WTC11 (cell line): Measurements from ENCODE around the gene PRKCG. TPM values are rescaled to one million over a fixed set of nuclear protein-coding genes. Genes with fewer than 3 reads are reported as not detected.

Experiments
- ATF3 ChIP-seq: sonication (generic); formaldehyde crosslinking; conservative IDR thresholded peaks from 2 replicates; pipeline ENCODE4 v1.8.1; 2022; ENCODE audit warnings: mild to moderate bottlenecking, missing genetic modification reagents
- CTCF ChIP-seq: fragments of 200-600 bp; IDR thresholded peaks from 2 replicates; pipeline ENCODE4 v1.8.0; 2022; ENCODE audit warnings: antibody characterized with exemption
- E2F4 ChIP-seq: sonication (generic); formaldehyde crosslinking; IDR thresholded peaks from 2 replicates; pipeline ENCODE4 v1.8.1; 2022; ENCODE audit warnings: low read depth, mild to moderate bottlenecking, moderate library complexity, missing genetic modification reagents, borderline replicate concordance
- EMX1 ChIP-seq: fragments of 250-450 bp; sonication (Bioruptor Pico); IDR thresholded peaks from 2 replicates; pipeline ENCODE4 v1.8.0; 2021; ENCODE audit warnings: mild to moderate bottlenecking
- ESRRA ChIP-seq: sonication (generic); formaldehyde crosslinking; IDR thresholded peaks from 2 replicates; pipeline ENCODE4 v1.8.1; 2022; ENCODE audit warnings: mild to moderate bottlenecking, missing genetic modification reagents, borderline replicate concordance
- HMGXB4 ChIP-seq: sonication (generic); formaldehyde crosslinking; IDR thresholded peaks from 2 replicates; pipeline ENCODE4 v1.8.1; 2023; ENCODE audit warnings: mild to moderate bottlenecking, moderate library complexity, missing genetic modification reagents
- OVOL2 ChIP-seq: fragments of 250-450 bp; sonication (Bioruptor Pico); IDR thresholded peaks from 2 replicates; pipeline ENCODE4 v1.9.0; 2021; ENCODE audit warnings: mild to moderate bottlenecking, borderline replicate concordance
- PRRX2 ChIP-seq: fragments of 250-450 bp; sonication (Bioruptor Pico); IDR thresholded peaks from 2 replicates; pipeline ENCODE4 v1.8.0; 2021; ENCODE audit warnings: mild to moderate bottlenecking
- RELA ChIP-seq: sonication (generic); formaldehyde crosslinking; IDR thresholded peaks from 2 replicates; pipeline ENCODE4 v1.8.1; 2022; ENCODE audit warnings: missing genetic modification reagents, mild to moderate bottlenecking, borderline replicate concordance
- TEAD1 ChIP-seq: sonication (generic); formaldehyde crosslinking; IDR thresholded peaks from 2 replicates; pipeline ENCODE4 v1.8.0; 2022; ENCODE audit warnings: mild to moderate bottlenecking, missing genetic modification reagents
- TEAD4 ChIP-seq: sonication (generic); formaldehyde crosslinking; IDR thresholded peaks from 2 replicates; pipeline ENCODE4 v1.8.0; 2022; ENCODE audit warnings: mild to moderate bottlenecking, missing genetic modification reagents
- ZMAT4 ChIP-seq: fragments of 250-450 bp; sonication (Bioruptor Pico); IDR thresholded peaks from 2 replicates; pipeline ENCODE4 v1.9.0; 2021; ENCODE audit warnings: mild to moderate bottlenecking
- ZNF232 ChIP-seq: sonication (generic); formaldehyde crosslinking; IDR thresholded peaks from 2 replicates; pipeline ENCODE4 v1.8.0; 2022; ENCODE audit warnings: mild to moderate bottlenecking, missing genetic modification reagents
- ZNF263 ChIP-seq: sonication (generic); formaldehyde crosslinking; IDR thresholded peaks from 2 replicates; pipeline ENCODE4 v1.8.1; 2022; ENCODE audit warnings: low read depth, mild to moderate bottlenecking, moderate library complexity, missing genetic modification reagents
- ZNF532 ChIP-seq: fragments of 250-450 bp; sonication (Bioruptor Pico); IDR thresholded peaks from 2 replicates; pipeline ENCODE4 v1.9.0; 2021; ENCODE audit warnings: mild to moderate bottlenecking, borderline replicate concordance
- total RNA-seq: library from RNA; stranded (reverse); gene quantifications from 3 replicates; pipeline ENCODE4 v1.2.3, GENCODE V29; 2021
- TF ChIP-seq, protein P1 (sequence below): sonication (generic); formaldehyde crosslinking; IDR thresholded peaks from 2 replicates; pipeline ENCODE4 v1.8.1; 2023; ENCODE audit warnings: mild to moderate bottlenecking, missing genetic modification reagents, borderline replicate concordance
- TF ChIP-seq, protein P2 (sequence below): sonication (generic); formaldehyde crosslinking; IDR thresholded peaks from 2 replicates; pipeline ENCODE4 v1.8.1; 2023; ENCODE audit warnings: mild to moderate bottlenecking, missing genetic modification reagents, moderate library complexity
- TF ChIP-seq, protein P3 (sequence below): sonication (generic); formaldehyde crosslinking; IDR thresholded peaks from 2 replicates; pipeline ENCODE4 v1.8.0; 2022; ENCODE audit warnings: mild to moderate bottlenecking, missing genetic modification reagents
- TF ChIP-seq, protein P4 (sequence below): sonication (generic); formaldehyde crosslinking; conservative IDR thresholded peaks from 2 replicates; pipeline ENCODE4 v1.8.1; 2023; ENCODE audit warnings: mild to moderate bottlenecking, low read depth, missing genetic modification reagents, moderate library complexity

PRKCG gene
- total RNA-seq, 1 experiment from 2014 or later: 23.0 TPM

- TF ChIP-seq, protein P1, sequence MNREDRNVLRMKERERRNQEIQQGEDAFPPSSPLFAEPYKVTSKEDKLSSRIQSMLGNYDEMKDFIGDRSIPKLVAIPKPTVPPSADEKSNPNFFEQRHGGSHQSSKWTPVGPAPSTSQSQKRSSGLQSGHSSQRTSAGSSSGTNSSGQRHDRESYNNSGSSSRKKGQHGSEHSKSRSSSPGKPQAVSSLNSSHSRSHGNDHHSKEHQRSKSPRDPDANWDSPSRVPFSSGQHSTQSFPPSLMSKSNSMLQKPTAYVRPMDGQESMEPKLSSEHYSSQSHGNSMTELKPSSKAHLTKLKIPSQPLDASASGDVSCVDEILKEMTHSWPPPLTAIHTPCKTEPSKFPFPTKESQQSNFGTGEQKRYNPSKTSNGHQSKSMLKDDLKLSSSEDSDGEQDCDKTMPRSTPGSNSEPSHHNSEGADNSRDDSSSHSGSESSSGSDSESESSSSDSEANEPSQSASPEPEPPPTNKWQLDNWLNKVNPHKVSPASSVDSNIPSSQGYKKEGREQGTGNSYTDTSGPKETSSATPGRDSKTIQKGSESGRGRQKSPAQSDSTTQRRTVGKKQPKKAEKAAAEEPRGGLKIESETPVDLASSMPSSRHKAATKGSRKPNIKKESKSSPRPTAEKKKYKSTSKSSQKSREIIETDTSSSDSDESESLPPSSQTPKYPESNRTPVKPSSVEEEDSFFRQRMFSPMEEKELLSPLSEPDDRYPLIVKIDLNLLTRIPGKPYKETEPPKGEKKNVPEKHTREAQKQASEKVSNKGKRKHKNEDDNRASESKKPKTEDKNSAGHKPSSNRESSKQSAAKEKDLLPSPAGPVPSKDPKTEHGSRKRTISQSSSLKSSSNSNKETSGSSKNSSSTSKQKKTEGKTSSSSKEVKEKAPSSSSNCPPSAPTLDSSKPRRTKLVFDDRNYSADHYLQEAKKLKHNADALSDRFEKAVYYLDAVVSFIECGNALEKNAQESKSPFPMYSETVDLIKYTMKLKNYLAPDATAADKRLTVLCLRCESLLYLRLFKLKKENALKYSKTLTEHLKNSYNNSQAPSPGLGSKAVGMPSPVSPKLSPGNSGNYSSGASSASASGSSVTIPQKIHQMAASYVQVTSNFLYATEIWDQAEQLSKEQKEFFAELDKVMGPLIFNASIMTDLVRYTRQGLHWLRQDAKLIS (CRISPR knock-in tag): no peak
- TF ChIP-seq HMGXB4 (CRISPR knock-in tag) (no peak), E2F4 (CRISPR knock-in tag) (no peak), ATF3 (no peak), ZMAT4 (CRISPR knock-in tag) (no peak), ZNF263 (no peak), ZNF532 (CRISPR knock-in tag) (peak; percentile 88; the same call in 1 of the 2 replicates), TEAD4 (CRISPR knock-in tag) (no peak), ESRRA (no peak), PRRX2 (CRISPR knock-in tag) (peak; percentile 47; the same call in 1 of the 2 replicates), RELA (no peak), EMX1 (CRISPR knock-in tag) (no peak), CTCF (no peak), TEAD1 (CRISPR knock-in tag) (no peak), OVOL2 (CRISPR knock-in tag) (no peak), ZNF232 (CRISPR knock-in tag) (no peak)
- TF ChIP-seq, protein P2, sequence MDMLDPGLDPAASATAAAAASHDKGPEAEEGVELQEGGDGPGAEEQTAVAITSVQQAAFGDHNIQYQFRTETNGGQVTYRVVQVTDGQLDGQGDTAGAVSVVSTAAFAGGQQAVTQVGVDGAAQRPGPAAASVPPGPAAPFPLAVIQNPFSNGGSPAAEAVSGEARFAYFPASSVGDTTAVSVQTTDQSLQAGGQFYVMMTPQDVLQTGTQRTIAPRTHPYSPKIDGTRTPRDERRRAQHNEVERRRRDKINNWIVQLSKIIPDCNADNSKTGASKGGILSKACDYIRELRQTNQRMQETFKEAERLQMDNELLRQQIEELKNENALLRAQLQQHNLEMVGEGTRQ (CRISPR knock-in tag): no peak
- TF ChIP-seq, protein P3, sequence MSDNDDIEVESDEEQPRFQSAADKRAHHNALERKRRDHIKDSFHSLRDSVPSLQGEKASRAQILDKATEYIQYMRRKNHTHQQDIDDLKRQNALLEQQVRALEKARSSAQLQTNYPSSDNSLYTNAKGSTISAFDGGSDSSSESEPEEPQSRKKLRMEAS (CRISPR knock-in tag): no peak
- TF ChIP-seq, protein P4, sequence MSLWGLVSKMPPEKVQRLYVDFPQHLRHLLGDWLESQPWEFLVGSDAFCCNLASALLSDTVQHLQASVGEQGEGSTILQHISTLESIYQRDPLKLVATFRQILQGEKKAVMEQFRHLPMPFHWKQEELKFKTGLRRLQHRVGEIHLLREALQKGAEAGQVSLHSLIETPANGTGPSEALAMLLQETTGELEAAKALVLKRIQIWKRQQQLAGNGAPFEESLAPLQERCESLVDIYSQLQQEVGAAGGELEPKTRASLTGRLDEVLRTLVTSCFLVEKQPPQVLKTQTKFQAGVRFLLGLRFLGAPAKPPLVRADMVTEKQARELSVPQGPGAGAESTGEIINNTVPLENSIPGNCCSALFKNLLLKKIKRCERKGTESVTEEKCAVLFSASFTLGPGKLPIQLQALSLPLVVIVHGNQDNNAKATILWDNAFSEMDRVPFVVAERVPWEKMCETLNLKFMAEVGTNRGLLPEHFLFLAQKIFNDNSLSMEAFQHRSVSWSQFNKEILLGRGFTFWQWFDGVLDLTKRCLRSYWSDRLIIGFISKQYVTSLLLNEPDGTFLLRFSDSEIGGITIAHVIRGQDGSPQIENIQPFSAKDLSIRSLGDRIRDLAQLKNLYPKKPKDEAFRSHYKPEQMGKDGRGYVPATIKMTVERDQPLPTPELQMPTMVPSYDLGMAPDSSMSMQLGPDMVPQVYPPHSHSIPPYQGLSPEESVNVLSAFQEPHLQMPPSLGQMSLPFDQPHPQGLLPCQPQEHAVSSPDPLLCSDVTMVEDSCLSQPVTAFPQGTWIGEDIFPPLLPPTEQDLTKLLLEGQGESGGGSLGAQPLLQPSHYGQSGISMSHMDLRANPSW (CRISPR knock-in tag): no peak
These were observed 13.7 kb upstream of the PRKCG start (continued) for GRCh38 chr19:53868091-53868891.
